ENCODE data around the gene ZNF580. TPM values are rescaled to one million over a fixed set of nuclear protein-coding genes. Genes with fewer than 3 reads are reported as not detected.

The ZNF580 gene
- total RNA-seq, 1 experiment from 2014 or later: 15.2 TPM

DNA sequence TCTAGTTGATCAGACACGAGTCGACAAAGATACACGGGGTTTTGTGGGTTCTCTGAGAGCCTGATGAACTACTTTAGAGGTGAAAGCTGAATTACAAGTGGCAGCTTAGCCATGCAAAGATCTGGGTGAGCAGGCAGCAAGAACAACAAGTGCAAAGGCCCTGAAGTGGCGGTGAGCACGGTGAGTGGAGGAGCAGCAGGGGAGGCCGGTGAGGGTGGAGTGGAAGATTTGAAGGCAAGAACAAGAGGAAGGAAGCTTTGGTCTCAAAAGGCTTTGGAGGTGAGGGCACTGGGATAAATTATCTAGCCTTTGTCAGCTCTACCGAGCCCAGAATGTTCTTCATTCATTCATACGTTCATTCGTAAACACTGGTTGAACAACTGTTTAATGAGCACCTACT is 34.0 kb upstream of the ZNF580 start:
- peak overlapping the region; percentile 36; the same call in 1 of the 2 replicates for H2AFZ ChIP-seq (ENCODE audit: low read length)
- peaks cover 30% of the 10 kb centered on the region for H3K79me2 ChIP-seq (ENCODE audit: low read length)
- H3K9ac ChIP-seq (ENCODE audit: low read length): peak overlapping the region; percentile 93
- peak overlapping the region; percentile 87 for H3K4me2 ChIP-seq (ENCODE audit: low read length)
- TF ChIP-seq EZH2phosphoT487 (IDR thresholded peaks at IDR 0.05; ENCODE audit: borderline replicate concordance, low read length): no peak
- no peak for TF ChIP-seq EZH2 (IDR thresholded peaks at IDR 0.05; ENCODE audit: low read length, unreplicated experiment)
- TF ChIP-seq, protein P1, sequence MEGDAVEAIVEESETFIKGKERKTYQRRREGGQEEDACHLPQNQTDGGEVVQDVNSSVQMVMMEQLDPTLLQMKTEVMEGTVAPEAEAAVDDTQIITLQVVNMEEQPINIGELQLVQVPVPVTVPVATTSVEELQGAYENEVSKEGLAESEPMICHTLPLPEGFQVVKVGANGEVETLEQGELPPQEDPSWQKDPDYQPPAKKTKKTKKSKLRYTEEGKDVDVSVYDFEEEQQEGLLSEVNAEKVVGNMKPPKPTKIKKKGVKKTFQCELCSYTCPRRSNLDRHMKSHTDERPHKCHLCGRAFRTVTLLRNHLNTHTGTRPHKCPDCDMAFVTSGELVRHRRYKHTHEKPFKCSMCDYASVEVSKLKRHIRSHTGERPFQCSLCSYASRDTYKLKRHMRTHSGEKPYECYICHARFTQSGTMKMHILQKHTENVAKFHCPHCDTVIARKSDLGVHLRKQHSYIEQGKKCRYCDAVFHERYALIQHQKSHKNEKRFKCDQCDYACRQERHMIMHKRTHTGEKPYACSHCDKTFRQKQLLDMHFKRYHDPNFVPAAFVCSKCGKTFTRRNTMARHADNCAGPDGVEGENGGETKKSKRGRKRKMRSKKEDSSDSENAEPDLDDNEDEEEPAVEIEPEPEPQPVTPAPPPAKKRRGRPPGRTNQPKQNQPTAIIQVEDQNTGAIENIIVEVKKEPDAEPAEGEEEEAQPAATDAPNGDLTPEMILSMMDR (conservative IDR thresholded peaks at IDR 0.05; ENCODE audit: low read depth, low read length): no peak
- no peak overlapping the region for H3K27ac ChIP-seq (ENCODE audit: low read length)
- H3F3A ChIP-seq (ENCODE audit: low read length, unreplicated experiment): peaks cover 6% of the 10 kb centered on the region
- no peak for ATAC-seq
- H3K4me1 ChIP-seq (ENCODE audit: insufficient read depth, low read length): peaks cover 16% of the 10 kb centered on the region
- no peaks in the 10 kb centered on the region for H3K27me3 ChIP-seq (ENCODE audit: low read length)
- no peaks in the 10 kb centered on the region; the same call in 1 of the 2 replicates for H4K20me1 ChIP-seq (ENCODE audit: low read length)
- POLR2A ChIA-PET (ENCODE audit: unreplicated experiment): interaction anchor here (0.5 to 0.9 kb wide), 2 partner anchors 24 to 267 kb away, joined by 5 to 15 read pairs; partner anchors contain the start of gene KMT5C
- BruUV-seq (replicated peaks): TSS peak; percentile 34
- CTCF ChIA-PET: interaction anchor here (0.5 to 2.8 kb wide), 11 partner anchors 17 to 460 kb away, joined by 3 to 12 read pairs (median 4); partner anchors contain the start of genes ISOC2 and ZNF784
- no peaks in the 10 kb centered on the region for H3K36me3 ChIP-seq (ENCODE audit: low read depth, low read length)
- DNase-seq: no peak
- intact Hi-C loops (cut with micrococcal nuclease): loop anchor here (1.0 kb wide), 1 partner anchor 90 kb away; no protein-coding TSS in a partner anchor
- H3K4me3 ChIP-seq (ENCODE audit: low read length): peak overlapping the region; percentile 82
- H3K9me3 ChIP-seq (ENCODE audit: low read length): no peaks in the 10 kb centered on the region
- no peaks in the 10 kb centered on the region for H3K9me2 ChIP-seq (replicated peaks; ENCODE audit: low read length)

GRCh38 chr19:55609326-55609725 is 31.5 kb upstream of the ZNF580 start:
- intact Hi-C loops (cut with micrococcal nuclease): no loop called here
- peaks cover 15% of the 10 kb centered on the region for H3K4me1 ChIP-seq (ENCODE audit: insufficient read depth, low read length)
- no peaks in the 10 kb centered on the region for H3K36me3 ChIP-seq (ENCODE audit: low read depth, low read length)
- H3K27me3 ChIP-seq (ENCODE audit: low read length): no peaks in the 10 kb centered on the region
- H3K9ac ChIP-seq (ENCODE audit: low read length): no peak overlapping the region
- H3K9me2 ChIP-seq (replicated peaks; ENCODE audit: low read length): no peaks in the 10 kb centered on the region
- no peaks in the 10 kb centered on the region for H3K9me3 ChIP-seq (ENCODE audit: low read length)
- ChIA-PET POLR2A (ENCODE audit: unreplicated experiment) (no interaction called here), CTCF (no interaction called here)
- ATAC-seq: no peak
- peaks cover 31% of the 10 kb centered on the region for H3K79me2 ChIP-seq (ENCODE audit: low read length)
- H3F3A ChIP-seq (ENCODE audit: low read length, unreplicated experiment): peaks cover 6% of the 10 kb centered on the region
- no peak for DNase-seq
- no peak overlapping the region for H3K27ac ChIP-seq (ENCODE audit: low read length)
- no peak overlapping the region for H2AFZ ChIP-seq (ENCODE audit: low read length)
- TF ChIP-seq EZH2phosphoT487 (IDR thresholded peaks at IDR 0.05; ENCODE audit: borderline replicate concordance, low read length) (no peak), EZH2 (IDR thresholded peaks at IDR 0.05; ENCODE audit: low read length, unreplicated experiment) (no peak)
- TF ChIP-seq, protein P1 (conservative IDR thresholded peaks at IDR 0.05; ENCODE audit: low read depth, low read length): no peak
- H4K20me1 ChIP-seq (ENCODE audit: low read length): no peaks in the 10 kb centered on the region; the same call in 1 of the 2 replicates
- no peak overlapping the region for H3K4me3 ChIP-seq (ENCODE audit: low read length)
- BruUV-seq (replicated peaks): no TSS peak
- H3K4me2 ChIP-seq (ENCODE audit: low read length): no peak overlapping the region

DNA sequence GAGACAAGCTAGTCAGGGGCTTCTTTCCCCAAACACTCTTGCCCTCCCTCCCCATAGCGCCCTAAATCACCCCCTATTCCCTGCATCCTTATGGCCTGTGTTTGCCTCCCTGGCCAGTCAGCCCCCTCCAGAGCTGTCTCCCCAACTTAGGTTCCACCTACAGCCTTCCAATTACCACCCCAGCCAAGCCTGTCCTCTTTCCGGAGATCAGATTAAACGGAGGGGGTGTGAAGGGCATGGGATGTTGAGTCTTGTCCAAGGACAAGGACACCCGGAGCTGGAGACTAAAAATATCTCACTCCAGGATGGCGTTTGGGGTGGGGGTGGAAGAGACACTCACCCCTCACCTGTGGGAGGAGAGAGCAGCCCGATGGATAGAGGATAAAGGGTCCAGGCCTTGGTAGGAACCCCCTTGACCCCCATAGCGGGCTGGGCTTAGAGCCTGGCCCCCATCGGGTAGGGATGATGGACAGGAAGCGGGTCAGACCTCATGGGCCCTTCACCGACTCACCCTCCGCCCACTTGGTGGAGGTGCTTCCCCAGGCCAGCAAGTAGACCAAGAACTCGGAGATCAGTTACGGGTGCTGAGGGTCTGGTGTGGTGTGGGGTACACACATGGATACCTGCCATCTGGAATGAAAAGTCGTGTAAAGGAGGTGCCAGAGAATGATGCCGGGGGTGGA is 29.4 kb upstream of the ZNF580 start:
- peaks cover 7% of the 10 kb centered on the region; the same call in 1 of the 2 replicates for H3K4me1 ChIP-seq (ENCODE audit: insufficient read depth, low read length)
- no peak overlapping the region for H3K9ac ChIP-seq (ENCODE audit: low read length)
- H3K27me3 ChIP-seq (ENCODE audit: low read length): no peaks in the 10 kb centered on the region
- no peaks in the 10 kb centered on the region for H3K9me2 ChIP-seq (replicated peaks; ENCODE audit: low read length)
- no peaks in the 10 kb centered on the region; the same call in 1 of the 2 replicates for H4K20me1 ChIP-seq (ENCODE audit: low read length)
- no peaks in the 10 kb centered on the region for H3F3A ChIP-seq (ENCODE audit: low read length, unreplicated experiment)
- no peak for DNase-seq
- BruUV-seq (replicated peaks): no TSS peak
- H3K4me2 ChIP-seq (ENCODE audit: low read length): no peak overlapping the region
- POLR2A ChIA-PET (ENCODE audit: unreplicated experiment): no interaction called here
- H3K36me3 ChIP-seq (ENCODE audit: low read depth, low read length): no peaks in the 10 kb centered on the region; the same call in 1 of the 2 replicates
- TF ChIP-seq EZH2phosphoT487 (IDR thresholded peaks at IDR 0.05; ENCODE audit: borderline replicate concordance, low read length) (no peak), EZH2 (IDR thresholded peaks at IDR 0.05; ENCODE audit: low read length, unreplicated experiment) (no peak)
- TF ChIP-seq, protein P1 (conservative IDR thresholded peaks at IDR 0.05; ENCODE audit: low read depth, low read length): no peak
- no peak overlapping the region for H3K27ac ChIP-seq (ENCODE audit: low read length)
- no peak overlapping the region for H3K4me3 ChIP-seq (ENCODE audit: low read length)
- CTCF ChIA-PET: no interaction called here
- no peaks in the 10 kb centered on the region for H3K9me3 ChIP-seq (ENCODE audit: low read length)
- intact Hi-C loops (cut with micrococcal nuclease): no loop called here
- peaks cover 24% of the 10 kb centered on the region for H3K79me2 ChIP-seq (ENCODE audit: low read length)
- no peak for ATAC-seq
- H2AFZ ChIP-seq (ENCODE audit: low read length): no peak overlapping the region
